ENCODE results near the gene NUP210L.

NUP210L gene

GRCh38 chr1:153968408-153968807, 186.5 kb downstream of the NUP210L start:
- in situ Hi-C loops (cut with MboI; ENCODE audit: low pct_unique_long_range_greater_than_20kb, low sequenced_read_pairs, unreplicated experiment) = no loop called here
- no peak for TF ChIP-seq CTCF (IDR thresholded peaks at IDR 0.05; ENCODE audit: extremely low read depth, insufficient read depth, missing control alignments)
- no peak for DNase-seq (ENCODE audit: low spot score)

GRCh38 chr1:153968000-153968363, 186.9 kb downstream of the NUP210L start:
- DNase-seq (ENCODE audit: low spot score) = no peak
- in situ Hi-C loops (cut with MboI; ENCODE audit: low pct_unique_long_range_greater_than_20kb, low sequenced_read_pairs, unreplicated experiment) = no loop called here
- TF ChIP-seq CTCF (IDR thresholded peaks at IDR 0.05; ENCODE audit: extremely low read depth, insufficient read depth, missing control alignments) = no peak

- DNase-seq (ENCODE audit: low spot score) = peak; percentile 91
- peak; percentile 53 for TF ChIP-seq CTCF (IDR thresholded peaks at IDR 0.05; ENCODE audit: extremely low read depth, insufficient read depth, missing control alignments)
- in situ Hi-C loops (cut with MboI; ENCODE audit: low pct_unique_long_range_greater_than_20kb, low sequenced_read_pairs, unreplicated experiment) = no loop called here
Measured at GRCh38 chr1:153967107-153967999, 187.5 kb downstream of the NUP210L start, which contains the start of gene CREB3L4. Gene CREB3L4, plus strand, starts transcription at chr1:153967902. Its CDS starts 624 bp downstream, at chr1:153968526.

GRCh38 chr1:153963850-153964331, 191.0 kb downstream of the NUP210L start:
- TF ChIP-seq CTCF (IDR thresholded peaks at IDR 0.05; ENCODE audit: extremely low read depth, insufficient read depth, missing control alignments) = no peak
- in situ Hi-C loops (cut with MboI; ENCODE audit: low pct_unique_long_range_greater_than_20kb, low sequenced_read_pairs, unreplicated experiment) = no loop called here
- no peak for DNase-seq (ENCODE audit: low spot score)

GRCh38 chr1:153963030-153963849, 191.6 kb downstream of the NUP210L start, which contains the start of gene SLC39A1:
Gene SLC39A1, minus strand, starts transcription at chr1:153963537. Its CDS starts 822 bp downstream, at chr1:153962715.
- peak; percentile 90 for DNase-seq (ENCODE audit: low spot score)
- no peak for TF ChIP-seq CTCF (IDR thresholded peaks at IDR 0.05; ENCODE audit: extremely low read depth, insufficient read depth, missing control alignments)
- in situ Hi-C loops (cut with MboI; ENCODE audit: low pct_unique_long_range_greater_than_20kb, low sequenced_read_pairs, unreplicated experiment) = no loop called here

All from GM13977 (cell line).